Stimulated activated naive CD8-positive, alpha-beta T cell treated with anti-CD3 and anti-CD28 coated beads, Interleukin-15, Interleukin-2, amounts not matched to agents 100 U/mL and 50 U/mL, for 24 hours (primary cell): ENCODE measurements around the gene SMARCA4.
"Not testable (repeated sequence)": the region's sequence is repeated elsewhere in the genome, so short reads cannot be mapped to it uniquely, and the experiment has no call there.

Experiments used
- ATAC-seq: fragments of 150-1000 bp; cut with Tn5 transposase; one replicate; pipeline ENCODE4 v1.10.0; 2021
- DNase-seq: peaks from one replicate; pipeline ENCODE4 v3.0.0; 2021

Gene SMARCA4

GRCh38 chr19:11067356-11068113 is 106.7 kb downstream of the SMARCA4 start:
- DNase-seq (no peak), ATAC-seq (no peak)

- ATAC-seq (no peak), DNase-seq (no peak)
These were observed 108.7 kb downstream of the SMARCA4 start for GRCh38 chr19:11069561-11069960.

GRCh38 chr19:11070123-11070522 is 109.3 kb downstream of the SMARCA4 start:
- ATAC-seq (no peak), DNase-seq (no peak)

GRCh38 chr19:11073568-11073967 is 112.7 kb downstream of the SMARCA4 start:
- DNase-seq (no peak), ATAC-seq (no peak)

GRCh38 chr19:11076792-11077191 is 116.0 kb downstream of the SMARCA4 start:
- not testable (repeated sequence) for ATAC-seq, DNase-seq

GRCh38 chr19:11078893-11079292 is 118.1 kb downstream of the SMARCA4 start:
- ATAC-seq, result no peak
- DNase-seq, result no peak

- DNase-seq (no peak), ATAC-seq (no peak)
These were observed 119.2 kb downstream of the SMARCA4 start for GRCh38 chr19:11079999-11080398.

GRCh38 chr19:11087870-11088505 is 127.2 kb downstream of the SMARCA4 start:
- DNase-seq, result no peak
- no peak for ATAC-seq

GRCh38 chr19:11088506-11089253 is 127.8 kb downstream of the SMARCA4 start:
- ATAC-seq, result no peak
- DNase-seq, result no peak

- peak; percentile 83 for DNase-seq
- ATAC-seq, result peak; percentile 58
These were observed 128.6 kb downstream of the SMARCA4 start, which contains the start of gene LDLR for GRCh38 chr19:11089254-11090013. Gene LDLR (plus strand): TSS chr19:11089463. CDS start chr19:11089549, 86 bp downstream.

- peak; percentile 4 for ATAC-seq
- not testable (repeated sequence) for DNase-seq
These were observed 129.1 kb downstream of the SMARCA4 start for GRCh38 chr19:11090014-11090263.

- DNase-seq (peak; percentile 98), ATAC-seq (peak; percentile 94)
These were observed 129.6 kb downstream of the SMARCA4 start for GRCh38 chr19:11090264-11090996.

- DNase-seq, result no peak
These were observed 130.3 kb downstream of the SMARCA4 start for GRCh38 chr19:11090997-11091702.

GRCh38 chr19:11091703-11092153 is 130.9 kb downstream of the SMARCA4 start:
- peak; percentile 38 for DNase-seq
- no peak for ATAC-seq

More at GRCh38 chr19:11090997-11091702, 130.3 kb downstream of the SMARCA4 start:
- no peak for ATAC-seq

GRCh38 chr19:11092181-11092538 is 131.3 kb downstream of the SMARCA4 start:
- DNase-seq (no peak), ATAC-seq (no peak)

- DNase-seq (no peak), ATAC-seq (no peak)
These were observed 132.9 kb downstream of the SMARCA4 start for GRCh38 chr19:11093689-11094238.

- DNase-seq (no peak), ATAC-seq (no peak)
These were observed 133.7 kb downstream of the SMARCA4 start for GRCh38 chr19:11094520-11094894.

GRCh38 chr19:11096210-11096841 is 135.5 kb downstream of the SMARCA4 start:
- ATAC-seq (peak; percentile 45), DNase-seq (peak; percentile 27)

GRCh38 chr19:11097367-11097766 is 136.5 kb downstream of the SMARCA4 start:
- DNase-seq, ATAC-seq: not testable (repeated sequence)

- ATAC-seq, result no peak
- no peak for DNase-seq
These were observed 137.5 kb downstream of the SMARCA4 start for GRCh38 chr19:11098327-11098726.
